ENCODE results near the gene KCNJ15. TPM values are rescaled to one million over a fixed set of nuclear protein-coding genes. Genes with fewer than 3 reads are reported as not detected.

The KCNJ15 gene
- total RNA-seq, 4 donors from 2014 or later = 4.6 to 9.2 (median 6.5) TPM

Other genes with a start within 250 kb of the KCNJ15 start
- gene ERG, start 241.5 kb downstream of the KCNJ15 start, total RNA-seq = 10 to 100 TPM in 1 of 4 donors, 1 to 10 TPM in 3; 3.3 to 10.1 (median 6.3) TPM